GM18519 (cell line): Measurements from ENCODE around the gene COA3.

Experiments used
- ATAC-seq: cut with Tn5 transposase; IDR thresholded peaks from one replicate; pipeline ENCODE4 v1.9.1; 2021; ENCODE audit warnings: mild to moderate bottlenecking, moderate library complexity; ENCODE audit not compliant: unreplicated experiment, low FRiP score

Gene COA3

DNA sequence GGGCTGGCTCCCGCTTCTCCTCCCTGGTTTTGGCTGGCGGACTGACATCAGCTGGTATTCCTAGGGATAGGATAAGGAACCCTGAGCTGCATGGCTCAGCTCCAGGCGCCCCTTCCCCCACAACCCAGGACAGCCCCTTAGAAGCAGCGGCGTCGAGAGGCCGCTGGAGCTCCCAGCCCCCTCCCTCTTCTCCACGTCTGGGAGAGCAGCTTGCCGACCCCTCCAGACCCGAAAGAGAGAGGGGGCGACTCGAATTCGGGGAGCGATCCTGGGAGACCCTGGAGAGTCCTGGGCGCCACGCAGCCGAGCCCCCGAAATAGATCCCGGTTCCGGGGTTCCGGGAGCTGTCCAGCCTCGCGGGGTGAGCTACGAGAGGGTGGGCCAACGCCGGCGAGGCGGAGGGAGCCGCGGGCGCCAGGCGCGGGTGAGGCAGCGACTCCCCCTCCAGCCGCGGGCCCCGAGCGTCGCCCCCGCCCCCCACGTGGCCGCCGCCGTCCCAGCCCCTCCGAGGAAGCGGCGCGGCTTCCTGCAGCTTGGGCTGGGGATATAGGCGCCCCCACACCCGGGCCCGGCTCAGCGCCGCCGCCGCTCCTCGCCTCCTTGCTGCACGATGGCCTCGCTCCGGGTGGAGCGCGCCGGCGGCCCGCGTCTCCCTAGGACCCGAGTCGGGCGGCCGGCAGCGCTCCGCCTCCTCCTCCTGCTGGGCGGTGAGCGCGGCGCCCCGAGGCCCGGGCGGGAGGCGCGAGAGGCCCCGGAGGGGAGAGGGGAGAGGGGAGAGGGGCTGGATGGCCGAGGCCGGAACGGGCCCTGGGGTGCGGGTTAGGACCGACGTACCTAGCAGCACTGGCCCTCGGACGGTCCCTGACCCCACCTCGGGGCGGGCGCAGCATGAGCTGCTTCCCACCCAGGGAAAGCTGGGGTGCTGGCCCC is 37.6 kb downstream of the COA3 start, which contains the start of gene RAMP2:
RAMP2 (plus strand) TSS at position 576 of the 930 bp plus-strand sequence; CDS start at position 611, 35 bp downstream.
- ATAC-seq: no peak

DNA sequence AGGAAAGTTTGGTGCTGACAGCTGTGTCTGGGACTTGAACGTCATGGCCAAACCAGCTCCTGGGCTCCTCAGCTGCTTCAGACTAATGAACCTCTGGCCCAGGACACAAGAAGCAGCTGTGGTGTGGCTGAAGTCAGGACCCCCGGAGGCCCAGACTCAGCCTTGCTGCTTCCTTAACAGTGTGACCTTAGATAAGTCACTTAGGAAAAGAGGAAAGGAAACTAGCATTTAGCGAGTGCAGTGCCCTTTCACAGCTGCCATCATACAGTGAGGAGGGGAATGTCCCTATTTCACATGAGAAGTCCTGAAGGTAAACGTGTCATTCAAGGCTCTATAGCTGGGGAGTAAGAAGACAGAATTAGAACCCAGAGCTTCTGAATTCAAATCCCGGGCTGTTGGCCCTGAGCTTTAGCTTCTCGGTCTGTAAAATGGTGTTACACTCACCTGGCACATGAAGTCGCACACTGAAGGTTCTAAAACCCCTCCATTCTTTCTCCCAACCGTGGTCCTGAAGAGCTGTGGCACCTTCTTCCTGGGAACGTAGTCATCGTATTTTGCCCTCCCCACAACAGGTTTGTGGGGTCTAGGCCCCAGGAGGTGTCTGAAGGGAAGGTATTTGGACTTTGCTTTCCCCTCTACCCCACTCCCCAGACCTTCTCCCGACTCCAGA is 38.4 kb downstream of the COA3 start:
- ATAC-seq: no peak

DNA sequence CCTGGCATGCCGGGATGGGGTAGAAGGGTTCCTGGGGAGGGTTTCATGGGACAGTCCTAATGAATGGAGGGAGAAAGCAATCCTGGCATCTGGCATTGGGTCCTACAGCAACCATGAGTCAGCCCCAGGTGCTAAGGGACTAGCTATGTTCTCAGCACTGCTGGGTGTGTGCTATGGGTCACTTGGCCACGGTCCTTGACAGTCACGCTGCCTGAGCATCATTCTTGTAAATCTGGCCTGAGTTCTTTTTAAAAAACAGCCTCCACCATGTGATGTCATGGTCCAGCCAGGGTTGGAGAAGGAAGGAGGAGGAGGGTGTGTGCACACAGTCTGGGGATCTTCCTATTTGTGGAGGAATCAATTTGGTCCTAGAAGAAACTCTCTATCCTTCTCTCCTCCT is 43.7 kb downstream of the COA3 start:
- ATAC-seq: no peak

DNA sequence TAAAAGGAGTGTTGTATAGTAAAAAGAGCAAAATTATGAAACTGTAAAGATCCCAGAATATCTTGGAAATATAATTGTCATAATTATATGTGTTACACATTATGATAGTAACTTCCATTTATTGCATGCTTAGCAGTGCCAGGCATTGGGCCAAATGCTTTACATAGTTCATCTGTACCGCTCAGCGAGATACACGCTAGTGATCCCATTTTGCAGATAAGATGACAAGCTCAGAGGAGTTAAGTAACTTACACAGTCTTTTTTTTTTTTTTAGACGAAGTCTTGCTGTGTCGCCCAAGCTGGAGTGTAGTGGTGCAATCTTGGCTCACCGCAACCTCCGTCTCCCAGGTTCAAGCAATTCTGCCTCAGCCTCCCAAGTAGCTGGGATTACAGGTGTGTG is 46.9 kb downstream of the COA3 start:
- ATAC-seq: no peak

DNA sequence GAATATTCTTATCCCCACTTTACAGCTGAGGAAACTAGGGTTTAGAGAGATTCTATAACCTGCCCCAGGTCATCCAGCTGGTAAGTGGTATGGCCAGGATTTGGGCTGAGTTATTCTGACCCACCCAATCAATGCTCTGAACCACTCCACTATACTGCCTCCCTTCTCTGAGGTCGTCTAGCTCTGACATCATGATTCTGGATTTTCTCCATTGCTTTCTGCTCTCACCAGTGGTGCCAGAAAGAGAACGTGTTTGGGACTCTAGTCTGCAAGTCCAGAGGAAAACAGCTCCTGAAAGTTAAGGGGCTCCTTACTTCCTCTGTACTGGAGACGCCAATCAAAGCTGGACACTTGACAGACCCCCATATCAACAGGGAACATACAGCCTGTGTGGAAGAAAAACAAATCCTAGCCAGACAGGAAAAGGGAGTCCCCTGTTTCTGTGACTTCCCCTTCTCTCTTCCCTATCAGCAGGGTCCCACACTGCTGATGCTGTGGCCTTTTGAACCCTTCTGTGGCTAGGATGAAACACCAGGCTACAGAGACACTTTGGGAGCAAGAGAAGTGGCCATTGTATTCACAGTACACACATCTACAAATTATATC is 47.7 kb downstream of the COA3 start:
- no peak for ATAC-seq

DNA sequence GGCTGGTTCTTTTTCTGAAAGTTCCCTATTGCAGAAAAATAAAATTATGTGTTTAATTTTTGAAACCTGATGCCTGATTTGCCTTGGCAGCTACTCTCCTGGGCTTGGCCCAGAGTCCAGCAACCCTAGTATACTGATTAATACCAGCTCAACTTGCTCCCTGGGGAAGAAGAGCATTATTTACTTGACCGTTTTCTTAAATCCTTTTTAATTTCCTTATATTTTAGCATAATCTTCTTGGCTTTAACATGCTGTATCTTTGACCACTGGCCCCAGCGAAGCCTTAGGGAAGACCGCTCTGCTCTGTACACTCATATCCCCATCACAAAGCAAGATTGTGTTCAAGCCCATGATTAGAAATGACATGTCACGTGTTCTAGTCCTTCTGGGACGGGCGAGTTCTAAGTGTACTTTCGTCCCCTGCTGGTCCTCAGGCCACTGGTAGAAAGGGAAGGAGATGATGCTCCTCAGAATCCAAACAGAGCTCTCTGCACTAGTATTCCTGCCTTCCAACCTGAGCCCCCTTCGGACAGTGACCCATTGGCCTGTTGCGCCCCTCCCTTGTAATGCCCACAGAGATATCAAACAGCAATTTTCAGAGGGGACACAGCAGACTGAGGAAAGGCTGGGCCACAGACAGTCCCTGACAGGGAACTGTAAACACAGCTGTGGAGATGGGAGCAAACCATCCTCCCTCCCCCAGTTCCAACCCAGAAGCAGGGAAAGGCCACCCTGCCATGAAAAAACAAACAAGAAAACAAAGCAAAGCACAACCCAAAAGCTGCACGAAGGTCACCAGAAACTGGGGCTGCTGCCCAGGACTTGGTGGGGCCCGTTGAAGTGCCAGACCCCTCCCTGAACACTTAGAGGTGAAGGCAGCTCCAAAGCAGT is 49.4 kb downstream of the COA3 start:
- ATAC-seq: no peak

DNA sequence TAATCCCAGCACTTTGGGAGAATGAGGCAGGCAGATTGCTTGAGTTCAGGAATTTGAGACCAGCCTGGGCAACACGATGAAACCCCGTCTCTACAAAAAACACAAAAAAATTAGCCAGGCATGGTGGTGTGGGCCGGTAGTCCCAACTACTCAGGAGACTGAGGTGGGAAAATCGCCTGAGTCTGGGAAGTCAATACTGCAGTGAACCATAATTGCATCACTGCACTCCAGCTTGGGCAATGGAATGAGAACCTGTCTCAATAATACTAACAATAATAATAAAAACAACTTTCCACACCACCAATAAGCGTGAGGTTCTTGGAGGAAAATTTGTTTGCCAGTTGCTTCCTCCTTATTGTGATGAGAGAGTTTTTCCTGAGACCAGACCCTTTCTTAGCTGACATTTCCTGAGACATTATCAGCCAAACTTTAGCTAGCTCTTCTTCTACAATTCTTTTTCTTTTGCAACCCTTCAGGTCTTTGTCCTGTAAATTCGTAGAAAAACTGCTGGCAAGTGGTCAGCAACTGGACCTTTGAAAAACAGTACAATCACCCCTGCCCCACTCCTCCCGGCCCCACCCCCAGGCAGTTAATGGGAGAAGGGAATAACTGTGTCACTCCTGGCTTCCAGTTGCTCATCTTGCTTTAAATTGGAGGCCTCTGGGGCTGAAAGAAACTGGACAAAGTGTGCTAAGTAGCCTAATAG is 50.1 kb downstream of the COA3 start:
- ATAC-seq: no peak
